IMR-90 (cell line): Measurements from ENCODE around the gene LEKR1. TPM values are rescaled to one million over a fixed set of nuclear protein-coding genes. Genes with fewer than 3 reads are reported as not detected.

ENCODE experiments used
- ATAC-seq: fragments of 200-7000 bp; cut with Tn5 transposase; 2 replicates; pipeline ENCODE4 v1.9.1; 2020; ENCODE audit warnings: low read depth, mild to moderate bottlenecking, moderate library complexity
- BruUV-seq: library from RNA; stranded (reverse); fragments of 400-500 nt; replicated peaks from 2 replicates; lab custom pipeline; 2021; lab: Mats Ljungman, UMichigan
- CTCF ChIA-PET: fragments of 300-600 bp; formaldehyde crosslinking; extraction: SDS; loops from one replicate; lab custom pipeline; 2021; ENCODE audit warnings: antibody characterized with exemption; lab: Yijun Ruan, JAX
- POLR2A ChIA-PET: fragments of 300-600 bp; sonication (Branson Sonifier 250); formaldehyde crosslinking; loops from one replicate; lab custom pipeline; 2022; ENCODE audit warnings: antibody characterized with exemption; ENCODE audit not compliant: unreplicated experiment; lab: Charles Lee
- DNase-seq: peaks from one replicate; pipeline ENCODE4 v3.0.0; 2013
- H2AFZ ChIP-seq: replicated peaks from 2 replicates; pipeline ENCODE3; 2013; ENCODE audit warnings: low read length, mild to moderate bottlenecking; ENCODE audit not compliant: poor library complexity
- H2AK5ac ChIP-seq: 2 replicates; pipeline ENCODE4 v1.6.1; 2013; ENCODE audit warnings: low read depth, low read length, inconsistent platforms
- H2AK9ac ChIP-seq: replicated peaks from 2 replicates; pipeline ENCODE3; 2013; ENCODE audit warnings: mild to moderate bottlenecking, low read depth, low read length, moderate library complexity; ENCODE audit not compliant: poor library complexity
- H2BK120ac ChIP-seq: 2 replicates; pipeline ENCODE4 v1.6.1; 2013; ENCODE audit warnings: low read depth, low read length, inconsistent platforms
- H2BK15ac ChIP-seq: 3 replicates; pipeline ENCODE4 v1.6.1; 2013; ENCODE audit warnings: low read depth, low read length, inconsistent platforms
- H2BK20ac ChIP-seq: 2 replicates; pipeline ENCODE4 v1.6.1; 2013; ENCODE audit warnings: low read depth, mild to moderate bottlenecking, inconsistent platforms, low read length, moderate library complexity
- H2BK5ac ChIP-seq: 2 replicates; pipeline ENCODE4 v1.6.1; 2013; ENCODE audit warnings: mild to moderate bottlenecking, low read depth, low read length, inconsistent platforms; ENCODE audit not compliant: poor library complexity, severe bottlenecking
- H3K14ac ChIP-seq: replicated peaks from 2 replicates; pipeline ENCODE4 v1.6.1; 2013; ENCODE audit warnings: low read depth, low read length, inconsistent platforms
- H3K18ac ChIP-seq: 2 replicates; pipeline ENCODE4 v1.6.1; 2013; ENCODE audit warnings: low read depth, low read length, control low read depth
- H3K23ac ChIP-seq: 2 replicates; pipeline ENCODE4 v1.6.1; 2013; ENCODE audit warnings: low read depth, low read length, inconsistent platforms
- H3K27ac ChIP-seq: 2 replicates; pipeline ENCODE4 v1.5.1; 2013; ENCODE audit warnings: mild to moderate bottlenecking, control low read depth, low read length; ENCODE audit not compliant: insufficient read depth
- H3K27me3 ChIP-seq: 2 replicates; pipeline ENCODE4 v1.6.1; 2013; ENCODE audit warnings: low read length; ENCODE audit not compliant: control insufficient read depth, insufficient read depth
- H3K36me3 ChIP-seq: 2 replicates; pipeline ENCODE4 v1.6.1; 2013; ENCODE audit warnings: low read length, mixed read lengths; ENCODE audit not compliant: control insufficient read depth, insufficient read depth
- H3K4ac ChIP-seq: 2 replicates; pipeline ENCODE4 v1.6.1; 2013; ENCODE audit warnings: low read depth, low read length, inconsistent platforms
- H3K4me1 ChIP-seq: 2 replicates; pipeline ENCODE4 v1.6.1; 2013; ENCODE audit warnings: low read length, mixed read lengths; ENCODE audit not compliant: control insufficient read depth, insufficient read depth
- H3K4me2 ChIP-seq: 2 replicates; pipeline ENCODE4 v1.6.1; 2013; ENCODE audit warnings: low read depth, mild to moderate bottlenecking, control low read depth, low read length, moderate library complexity
- H3K4me3 ChIP-seq: 2 replicates; pipeline ENCODE4 v1.5.1; 2013; ENCODE audit warnings: low read depth, mild to moderate bottlenecking, control low read depth, low read length, moderate library complexity; ENCODE audit not compliant: insufficient read depth
- H3K56ac ChIP-seq: 2 replicates; pipeline ENCODE4 v1.6.1; 2013; ENCODE audit warnings: low read length, inconsistent platforms; ENCODE audit not compliant: insufficient read depth; ENCODE audit errors: extremely low read depth
- H3K79me1 ChIP-seq, 2 experiments: 2 replicates each; pipeline ENCODE4 v1.6.1; 2013; ENCODE audit warnings: low read length in 2 of 2, inconsistent platforms in 1 of 2, low read depth in 1 of 2
- H3K9ac ChIP-seq: 2 replicates; pipeline ENCODE4 v1.6.1; 2013; ENCODE audit warnings: low read depth, low read length, control low read depth
- H3K9me1 ChIP-seq: 2 replicates; pipeline ENCODE4 v1.6.1; 2013; ENCODE audit warnings: low read length, inconsistent platforms; ENCODE audit not compliant: insufficient read depth
- H3K9me3 ChIP-seq: 2 replicates; pipeline ENCODE4 v1.6.1; 2013; ENCODE audit warnings: low read length; ENCODE audit not compliant: control insufficient read depth, insufficient read depth
- H4K20me1 ChIP-seq: 2 replicates; pipeline ENCODE4 v1.6.1; 2013; ENCODE audit warnings: low read length, inconsistent platforms; ENCODE audit not compliant: insufficient read depth
- H4K5ac ChIP-seq: 2 replicates; pipeline ENCODE4 v1.6.1; 2013; ENCODE audit warnings: mild to moderate bottlenecking, low read depth, low read length, control low read depth
- H4K8ac ChIP-seq, 2 experiments: 2 replicates each; pipeline ENCODE4 v1.6.1; 2013; ENCODE audit warnings: low read depth in 2 of 2, low read length in 2 of 2, control low read depth in 1 of 2, inconsistent platforms in 1 of 2
- H4K91ac ChIP-seq: 2 replicates; pipeline ENCODE4 v1.6.1; 2013; ENCODE audit warnings: low read depth, low read length, inconsistent platforms; ENCODE audit not compliant: insufficient read depth
- CEBPB ChIP-seq: IDR thresholded peaks from 2 replicates; pipeline ENCODE4 v1.6.1; 2012; ENCODE audit warnings: low read depth, low read length, improper control_type of control experiment
- MAFK ChIP-seq: IDR thresholded peaks from 2 replicates; pipeline ENCODE4 v1.6.1; 2012; ENCODE audit warnings: low read depth, low read length, improper control_type of control experiment
- RAD21 ChIP-seq: IDR thresholded peaks from 2 replicates; pipeline ENCODE4 v1.6.1; 2012; ENCODE audit warnings: low read length, improper control_type of control experiment
- WGBS, 2 experiments: methylation state at CpG; one replicate each; pipeline versions ENCODE4 v1.1.5 to v1.1.7; 2013; ENCODE audit warnings: missing lambda C conversion rate in 2 of 2; ENCODE audit not compliant: insufficient read length in 1 of 2; ENCODE audit errors: extremely low coverage in 2 of 2; 5-methylcytosine and 5-hydroxymethylcytosine counted together
- dilution Hi-C: fragments of 300-500 bp; cut with HindIII; formaldehyde crosslinking; loops from one replicate; pipeline ENCODE4 v1.14.3; 2018; ENCODE audit warnings: low sequenced_read_pairs; ENCODE audit not compliant: unreplicated experiment
- in situ Hi-C: fragments of 300-500 bp; cut with MboI; formaldehyde crosslinking; loops from 3 replicates; pipeline ENCODE4 v1.14.3; 2019; ENCODE audit warnings: low sequenced_read_pairs, inconsistent platforms, mixed read lengths
- intact Hi-C: fragments of 100-400 bp; cut with micrococcal nuclease; formaldehyde crosslinking; loops from 2 replicates; pipeline ENCODE4 v1.10.0; 2022
- polyA plus RNA-seq, 3 experiments: library from polyadenylated mRNA; depleted of rRNA; stranded (reverse); fragments of >200 nt; gene quantifications; 2 replicates each; pipeline ENCODE4 v1.2.3, GENCODE V29; 2012; ENCODE audit warnings: low replicate concordance in 1 of 3
- total RNA-seq: library from RNA; depleted of rRNA; stranded (reverse); fragments of >200 nt; gene quantifications from 2 replicates; pipeline ENCODE4 v1.2.3, GENCODE V29; 2012
- TF ChIP-seq, protein P1 (sequence below): conservative IDR thresholded peaks from 2 replicates; pipeline ENCODE4 v1.5.1; 2012; ENCODE audit warnings: mild to moderate bottlenecking, low read depth, low read length, improper control_type of control experiment

The LEKR1 gene
- total and polyA plus RNA-seq, 2 of the 4 experiments (the other 2 are of a cell fraction) = 0.19 to 0.36 TPM

DNA sequence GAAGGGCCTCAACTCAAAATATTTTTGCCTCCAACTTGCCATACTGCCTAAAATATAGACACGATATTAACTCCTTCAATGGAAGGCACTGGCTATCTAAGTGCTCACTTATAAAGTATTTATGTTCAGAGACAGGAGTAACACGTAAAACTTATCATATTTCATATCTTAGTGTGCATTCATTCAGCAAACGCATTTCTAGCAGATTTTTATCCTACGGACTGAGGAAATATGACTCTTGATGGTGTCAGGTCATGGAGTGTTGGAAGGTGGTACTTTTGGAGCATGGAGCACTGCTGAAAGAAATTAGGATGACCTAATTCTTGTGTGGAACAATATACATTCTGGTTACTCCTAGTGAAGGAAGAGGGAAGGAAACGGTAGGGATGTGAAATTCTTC lies 43.8 kb upstream of the LEKR1 start:
- peak overlapping the region; percentile 51; the same call in 1 of the 2 replicates for H3K14ac ChIP-seq
- no peak overlapping the region for H3K27ac ChIP-seq
- H2AFZ ChIP-seq = no peak overlapping the region
- peaks cover 9% of the 10 kb centered on the region for H3K9me1 ChIP-seq
- H2BK5ac ChIP-seq = peak overlapping the region; percentile 93
- no peaks in the 10 kb centered on the region for H4K20me1 ChIP-seq
- no peak for TF ChIP-seq RAD21
- TF ChIP-seq MAFK = no peak
- TF ChIP-seq CEBPB = no peak
- TF ChIP-seq, protein P1, sequence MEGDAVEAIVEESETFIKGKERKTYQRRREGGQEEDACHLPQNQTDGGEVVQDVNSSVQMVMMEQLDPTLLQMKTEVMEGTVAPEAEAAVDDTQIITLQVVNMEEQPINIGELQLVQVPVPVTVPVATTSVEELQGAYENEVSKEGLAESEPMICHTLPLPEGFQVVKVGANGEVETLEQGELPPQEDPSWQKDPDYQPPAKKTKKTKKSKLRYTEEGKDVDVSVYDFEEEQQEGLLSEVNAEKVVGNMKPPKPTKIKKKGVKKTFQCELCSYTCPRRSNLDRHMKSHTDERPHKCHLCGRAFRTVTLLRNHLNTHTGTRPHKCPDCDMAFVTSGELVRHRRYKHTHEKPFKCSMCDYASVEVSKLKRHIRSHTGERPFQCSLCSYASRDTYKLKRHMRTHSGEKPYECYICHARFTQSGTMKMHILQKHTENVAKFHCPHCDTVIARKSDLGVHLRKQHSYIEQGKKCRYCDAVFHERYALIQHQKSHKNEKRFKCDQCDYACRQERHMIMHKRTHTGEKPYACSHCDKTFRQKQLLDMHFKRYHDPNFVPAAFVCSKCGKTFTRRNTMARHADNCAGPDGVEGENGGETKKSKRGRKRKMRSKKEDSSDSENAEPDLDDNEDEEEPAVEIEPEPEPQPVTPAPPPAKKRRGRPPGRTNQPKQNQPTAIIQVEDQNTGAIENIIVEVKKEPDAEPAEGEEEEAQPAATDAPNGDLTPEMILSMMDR = no peak
- H4K91ac ChIP-seq = peak overlapping the region; percentile 90
- peak overlapping the region; percentile 82 for H2BK20ac ChIP-seq
- H3K56ac ChIP-seq = peak overlapping the region; percentile 68; the same call in 1 of the 2 replicates
- peak overlapping the region; percentile 81; the same call in 1 of the 2 replicates for H4K5ac ChIP-seq
- no peak overlapping the region for H2AK9ac ChIP-seq
- POLR2A ChIA-PET = no interaction called here
- H3K27me3 ChIP-seq = no peaks in the 10 kb centered on the region
- no TSS peak for BruUV-seq
- no peak overlapping the region for H3K9ac ChIP-seq
- H3K18ac ChIP-seq = peak overlapping the region; percentile 96; the same call in 1 of the 2 replicates
- in situ Hi-C loops = no loop called here
- H3K9me3 ChIP-seq = no peaks in the 10 kb centered on the region
- no peak overlapping the region for H3K4me3 ChIP-seq
- peak overlapping the region; percentile 70; the same call in 1 of the 2 replicates for H3K4ac ChIP-seq
- dilution Hi-C loops = no loop called here
- DNase-seq (no peak), ATAC-seq (no peak)
- peak overlapping the region; percentile 97 for H2BK15ac ChIP-seq
- H4K8ac ChIP-seq = peak overlapping the region; percentile 52 to 65
- peak overlapping the region; percentile 97; the same call in 1 of the 2 replicates for H2AK5ac ChIP-seq
- peaks cover 0 to 9% of the 10 kb centered on the region in 2 experiments; a peak in 2 of 4 replicates for H3K79me1 ChIP-seq
- H2BK120ac ChIP-seq = peak overlapping the region; percentile 86
- peaks cover 15% of the 10 kb centered on the region for H3K4me1 ChIP-seq
- WGBS, 2 experiments = no CpG with 5 or more reads among the region's 5 CpGs
- no peak overlapping the region; the same call in 1 of the 2 replicates for H3K4me2 ChIP-seq
- H3K23ac ChIP-seq = peak overlapping the region; percentile 29; the same call in 1 of the 2 replicates
- intact Hi-C loops = no loop called here
- CTCF ChIA-PET = no interaction called here
- H3K36me3 ChIP-seq = no peaks in the 10 kb centered on the region; the same call in 1 of the 2 replicates
